CD4-positive, alpha-beta T cell treated with Interleukin-21 for 1 hour (primary cell): ENCODE measurements around the gene DCLK1.
"Not testable (repeated sequence)": the region's sequence is repeated elsewhere in the genome, so short reads cannot be mapped to it uniquely, and the experiment has no call there.

Experiments used
- DNase-seq: peaks from one replicate; pipeline ENCODE4 v3.0.0-alpha.2; 2020

Gene DCLK1

DNA sequence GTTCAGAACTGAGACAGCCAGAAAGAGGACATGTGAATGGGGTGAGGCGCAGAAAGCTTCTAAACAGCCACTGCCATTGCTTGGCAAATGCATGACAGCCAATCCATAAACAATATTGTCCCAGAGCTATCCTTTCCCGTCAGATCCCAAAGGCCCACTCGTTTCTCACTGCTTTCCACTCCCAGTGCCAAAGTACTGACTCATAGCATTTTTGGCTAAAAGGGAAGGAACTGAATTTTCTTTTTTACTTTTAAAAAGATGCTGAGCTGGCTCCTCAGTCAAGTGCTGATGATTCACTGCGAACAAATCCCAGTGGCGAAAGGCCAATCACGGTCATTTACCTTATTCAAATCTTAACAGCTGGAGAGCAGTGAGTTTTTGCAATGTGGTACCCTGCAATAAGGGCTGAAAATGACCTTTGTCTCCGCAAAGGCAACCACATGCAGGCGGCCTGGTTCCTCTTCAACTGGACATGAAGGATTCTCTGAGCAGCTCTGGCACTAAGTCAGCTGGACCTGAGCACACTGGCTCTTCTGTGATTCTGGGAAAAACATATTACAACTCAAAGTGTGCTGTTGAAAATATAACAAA, 151.7 kb downstream of the DCLK1 start:
- no peak for DNase-seq

DNA sequence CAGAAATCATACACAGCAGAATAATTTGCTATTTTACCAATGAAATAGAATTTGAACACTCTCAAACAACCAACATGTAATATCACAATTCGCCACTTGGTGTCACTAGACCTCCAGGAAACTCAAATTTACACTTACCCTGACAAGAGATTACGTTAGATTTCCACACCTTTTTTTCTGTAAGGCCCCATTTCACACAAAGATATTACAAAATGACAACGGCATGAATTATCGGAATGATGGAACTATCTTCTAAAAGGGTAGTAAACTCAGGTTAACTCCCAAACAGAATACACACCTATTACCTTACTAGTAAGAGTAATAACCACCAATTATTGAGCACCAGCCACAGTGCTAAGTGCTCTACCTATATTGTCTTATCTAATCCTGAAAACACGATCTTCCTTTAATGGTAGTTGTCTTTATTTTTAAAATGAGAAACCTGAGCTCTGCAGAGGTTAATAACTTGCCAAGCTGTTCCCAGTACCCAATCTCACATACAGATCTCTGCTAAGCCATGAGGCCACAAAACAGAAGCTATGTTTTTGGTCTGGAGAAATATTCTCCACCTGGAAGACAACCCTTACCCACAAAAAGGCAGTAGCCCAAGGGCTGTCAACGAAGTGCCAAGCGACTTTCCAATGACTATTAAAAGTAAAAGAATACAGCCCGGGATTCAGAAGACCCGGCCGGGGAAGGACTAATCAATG, 152.4 kb downstream of the DCLK1 start:
- DNase-seq = peak; percentile 15

DNA sequence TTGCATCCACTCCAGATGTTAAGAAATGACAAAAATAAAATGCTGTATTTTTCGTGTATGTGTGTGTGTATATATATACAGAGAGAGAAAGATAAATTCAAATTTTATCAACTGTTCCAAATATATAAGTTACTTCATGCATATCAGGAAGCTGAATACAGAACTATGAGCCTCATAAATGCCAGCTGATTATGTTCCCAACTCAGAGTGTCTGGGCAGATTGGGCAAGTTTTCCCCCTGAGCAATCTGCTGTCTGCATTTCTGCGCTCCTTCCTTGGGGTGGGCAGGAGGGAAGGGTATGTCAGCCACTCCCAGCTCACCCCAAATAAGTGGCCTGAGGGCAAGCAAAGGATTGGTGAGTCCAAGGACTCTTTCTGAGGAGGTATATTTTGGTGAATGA, 154.1 kb downstream of the DCLK1 start:
- DNase-seq = no peak

DNA sequence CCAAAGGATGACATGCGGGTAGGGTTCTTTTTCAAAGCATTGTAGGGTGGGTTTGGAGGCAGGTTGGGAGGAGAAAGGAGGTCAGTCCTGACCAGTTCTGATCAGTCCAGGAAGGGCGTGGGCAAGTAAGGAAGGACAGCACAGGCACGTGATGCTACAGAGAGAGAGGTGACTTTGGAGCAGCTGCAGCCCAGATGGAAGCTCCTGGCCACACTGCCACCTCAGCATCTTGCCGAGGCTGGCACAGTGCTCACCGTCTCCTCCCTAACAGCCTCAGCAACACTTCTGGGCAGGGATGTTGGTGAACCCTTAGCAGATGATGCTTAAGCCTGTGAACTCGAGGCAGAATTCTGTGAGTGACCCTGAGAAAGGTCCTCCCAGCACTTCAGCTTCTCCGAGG, 155.1 kb downstream of the DCLK1 start:
- no peak for DNase-seq

DNA sequence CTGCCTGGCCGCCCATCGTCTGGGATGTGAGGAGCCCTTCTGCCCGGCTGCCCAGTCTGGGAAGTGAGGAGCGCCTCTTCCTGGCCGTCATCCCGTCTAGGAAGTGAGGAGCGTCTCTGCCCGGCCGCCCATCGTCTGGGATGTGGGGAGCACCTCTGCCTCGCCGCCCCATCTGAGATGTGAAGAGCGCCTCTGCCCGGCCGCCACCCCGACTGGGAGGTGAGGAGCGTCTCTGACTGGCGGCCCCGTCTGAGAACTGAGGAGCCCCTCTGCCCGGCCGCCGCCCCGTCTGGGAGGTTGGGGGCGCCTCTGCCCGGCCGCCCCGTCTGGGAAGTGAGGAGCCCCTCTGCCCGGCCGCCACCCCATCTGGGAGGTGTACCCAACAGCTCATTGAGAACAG, 164.2 kb downstream of the DCLK1 start:
- DNase-seq = not testable (repeated sequence)

DNA sequence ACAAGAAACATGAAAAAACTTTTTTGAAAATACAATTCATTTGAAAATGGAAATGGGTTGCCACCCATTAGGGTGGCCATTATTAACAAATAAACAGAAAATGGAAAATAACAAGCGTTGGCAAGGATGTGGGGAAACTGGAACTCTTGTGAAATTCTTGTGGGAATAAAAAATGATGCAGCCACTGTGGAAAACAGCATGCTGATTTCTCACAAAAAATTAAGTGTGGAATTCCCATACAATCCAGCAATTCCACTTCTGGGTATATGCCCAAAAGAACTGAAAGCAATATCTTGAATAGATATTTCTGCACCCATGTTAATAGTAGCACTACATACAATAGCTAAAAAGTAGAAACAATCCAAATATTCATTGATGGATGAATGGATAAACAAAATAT, 165.2 kb downstream of the DCLK1 start:
- no peak for DNase-seq

DNA sequence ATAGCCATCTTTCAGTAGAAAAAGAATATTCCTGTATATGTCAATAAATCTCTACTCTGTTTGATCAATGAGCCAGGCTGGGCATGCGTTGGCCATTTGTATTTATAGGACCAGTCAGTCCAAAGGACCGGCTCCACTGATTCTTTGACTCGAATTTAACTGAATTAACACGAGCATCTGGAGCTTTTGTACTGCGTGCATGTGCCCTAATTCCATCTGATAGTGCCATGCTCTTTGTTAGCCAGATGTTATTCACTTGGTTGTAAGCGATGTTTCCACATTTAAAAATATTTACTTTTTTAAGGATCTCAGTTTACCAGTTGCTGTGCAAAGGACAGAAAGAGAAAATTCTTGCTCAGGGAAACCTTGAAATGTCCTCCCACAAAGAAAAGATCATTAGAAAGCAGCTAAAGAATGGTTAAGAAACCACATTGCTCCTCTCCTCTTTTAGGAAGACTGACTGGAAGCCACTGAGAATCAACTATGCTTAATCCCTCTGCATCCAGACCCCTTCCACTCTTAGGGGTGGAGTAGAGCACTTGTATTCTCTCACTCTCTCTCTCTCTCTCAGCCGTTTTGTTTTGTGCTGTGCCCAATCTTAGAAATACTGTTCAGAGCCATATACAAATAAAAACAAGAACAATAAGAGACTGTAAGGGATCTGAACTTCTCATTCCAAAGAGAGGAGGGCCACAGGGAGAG, 165.8 kb downstream of the DCLK1 start:
- no peak for DNase-seq

DNA sequence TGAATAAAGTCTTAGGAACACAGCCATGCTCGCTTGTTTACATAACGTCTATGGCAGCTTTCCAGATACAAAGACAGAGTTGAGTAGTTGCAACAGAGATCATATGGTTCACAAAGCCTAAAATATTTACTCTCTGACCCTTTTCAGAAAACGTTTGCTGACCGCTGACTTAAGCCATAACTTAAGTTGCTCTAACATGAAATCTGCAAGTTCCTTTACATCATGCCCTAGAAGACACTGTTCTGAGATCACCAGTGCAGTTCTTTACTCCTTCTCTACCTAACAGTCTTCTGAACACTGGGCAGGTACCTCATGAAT, 166.4 kb downstream of the DCLK1 start:
- no peak for DNase-seq

DNA sequence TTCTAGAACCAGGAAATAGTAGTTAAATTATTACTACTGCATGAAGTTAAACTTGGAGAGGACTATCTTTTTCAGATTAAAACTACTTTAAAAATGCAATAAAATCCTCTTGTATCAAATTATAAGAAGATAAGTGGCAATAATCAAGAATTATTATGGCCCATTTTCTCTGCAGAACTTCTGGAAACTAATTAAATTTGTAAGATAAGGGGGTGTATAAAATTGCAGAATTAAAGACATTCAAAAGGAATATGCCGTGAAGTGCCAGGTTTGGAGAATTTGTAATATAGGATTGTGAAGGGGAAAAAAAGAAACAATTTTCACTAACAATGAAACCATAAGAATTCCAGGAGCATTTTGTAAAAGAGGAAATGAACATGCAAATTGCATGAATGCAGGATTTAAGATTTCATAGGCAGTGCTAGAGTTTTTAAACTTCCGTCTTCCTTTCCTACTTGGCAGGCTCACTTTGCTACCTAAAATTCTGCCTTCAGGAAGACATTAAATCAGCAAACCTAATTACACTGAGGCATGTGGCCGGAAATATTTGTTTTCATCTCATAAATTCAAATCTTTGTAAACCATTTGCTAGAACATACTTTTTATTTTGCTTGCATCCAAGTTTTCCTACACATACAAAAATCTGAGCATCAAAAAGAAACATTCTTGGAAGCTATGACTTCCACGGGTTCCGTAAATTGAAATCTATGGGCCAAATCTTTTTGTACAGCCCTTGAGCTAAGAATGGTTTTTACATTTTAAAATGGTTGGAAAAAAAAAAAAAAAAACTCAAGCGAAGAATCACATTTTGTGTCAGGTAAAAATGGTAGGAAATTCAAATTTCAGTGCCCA, 166.9 kb downstream of the DCLK1 start:
- DNase-seq = no peak

DNA sequence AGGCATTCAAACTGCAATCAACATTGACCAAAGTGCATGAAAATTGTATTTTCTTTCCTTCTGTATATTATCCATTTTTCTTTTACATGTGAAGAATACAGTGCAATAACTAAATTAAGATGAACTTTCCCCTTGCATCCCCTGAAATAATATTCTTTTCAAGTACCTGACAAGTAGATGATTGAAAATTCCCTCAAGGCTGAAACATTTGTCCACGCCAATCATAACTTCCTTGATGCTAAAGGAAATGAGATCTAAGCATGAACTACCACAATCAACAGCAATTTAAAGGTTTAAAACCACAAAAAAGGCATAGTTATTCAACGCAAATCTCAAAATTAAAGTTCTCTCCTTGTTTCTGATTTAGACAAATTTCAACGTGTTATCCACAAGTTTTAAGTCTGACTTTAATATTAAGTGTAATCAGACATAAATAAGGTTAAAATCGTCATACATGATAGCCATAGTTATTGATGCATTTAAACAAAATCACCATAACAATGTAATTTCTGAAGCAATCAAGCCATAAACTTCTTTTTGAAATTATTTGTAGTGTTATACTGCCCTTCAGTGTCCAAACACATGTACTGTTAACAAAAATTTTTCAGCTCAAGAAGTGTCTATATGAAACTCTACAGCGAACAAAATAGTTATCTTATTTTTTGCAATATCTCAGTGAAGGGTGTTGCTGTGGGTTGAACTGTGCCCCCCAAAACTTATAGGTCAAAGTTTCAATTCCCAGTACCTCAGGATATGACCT, 169.5 kb downstream of the DCLK1 start:
- no peak for DNase-seq

DNA sequence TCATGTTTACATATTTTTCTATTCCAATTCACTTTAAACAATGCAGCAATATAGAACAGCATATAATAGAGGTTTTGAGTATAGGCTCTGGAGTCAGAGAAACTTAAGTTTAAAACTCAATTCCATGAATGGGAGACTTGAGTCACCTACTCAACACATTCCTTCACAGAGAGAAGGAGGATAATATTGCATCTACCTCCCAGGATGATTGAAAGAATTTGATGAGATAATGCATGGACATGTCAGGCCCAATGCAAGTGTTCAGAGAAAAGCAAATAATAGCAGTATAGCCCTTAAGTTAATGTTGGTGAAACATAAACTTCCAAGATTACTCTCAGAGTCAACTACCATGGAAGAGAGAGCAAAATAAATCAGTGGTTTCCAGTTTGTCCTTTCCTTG, 170.2 kb downstream of the DCLK1 start:
- DNase-seq = no peak

DNA sequence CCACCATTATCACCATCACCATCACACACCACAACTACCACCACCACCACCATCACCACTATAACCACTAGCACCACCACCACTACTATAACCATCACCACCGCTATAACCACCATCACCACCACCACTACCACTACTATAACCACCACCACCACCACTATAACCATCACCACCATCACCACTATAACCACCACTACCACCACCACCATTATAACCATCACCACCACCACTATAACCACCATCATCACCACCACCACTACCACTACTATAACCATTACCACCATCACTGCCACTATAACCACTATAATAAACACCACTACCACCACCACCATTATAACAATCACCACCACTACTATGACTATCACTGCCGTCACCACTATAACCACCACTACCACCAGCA, 173.2 kb downstream of the DCLK1 start:
- no peak for DNase-seq

DNA sequence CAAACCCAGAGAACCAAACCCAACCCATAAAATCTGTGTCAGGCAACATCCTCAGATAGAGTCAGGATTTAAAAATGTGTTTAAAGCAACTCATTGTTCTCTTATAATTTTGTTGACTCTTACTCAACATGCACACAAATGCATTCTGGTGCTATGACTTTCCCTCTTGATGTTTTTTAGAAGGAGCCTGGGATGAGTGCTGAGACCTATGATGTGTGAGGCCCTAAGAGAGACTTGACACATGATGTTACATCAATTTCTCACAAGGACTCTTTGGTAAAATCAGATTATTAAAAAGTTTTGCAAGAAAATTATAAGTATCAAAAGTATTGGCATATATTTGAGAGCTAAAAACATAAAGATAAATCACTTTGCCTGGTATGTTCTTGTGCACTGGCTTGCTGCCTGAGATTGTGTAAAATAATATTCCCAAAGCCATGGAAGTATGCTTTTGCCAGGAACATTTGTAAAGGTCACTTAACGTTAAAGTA, 173.9 kb downstream of the DCLK1 start:
- DNase-seq = no peak

DNA sequence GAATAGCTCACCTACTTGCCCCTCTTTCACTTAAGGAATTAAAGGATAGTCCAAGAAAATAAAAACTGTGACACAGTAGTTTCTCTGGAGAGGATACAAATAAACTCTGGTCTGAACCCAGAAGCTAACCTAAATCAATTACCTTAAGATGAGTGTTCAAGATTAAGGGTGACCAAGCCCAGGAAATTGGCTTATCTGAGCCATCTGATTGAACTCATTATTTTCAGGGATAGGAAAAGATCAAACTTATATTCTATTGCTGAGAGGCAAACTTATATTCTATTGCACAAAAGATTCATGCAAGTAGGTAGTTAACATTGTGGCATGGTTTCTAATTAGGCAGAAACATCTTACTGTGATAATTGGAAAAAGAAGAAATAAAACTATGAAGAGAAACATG, 175.1 kb downstream of the DCLK1 start:
- no peak for DNase-seq

DNA sequence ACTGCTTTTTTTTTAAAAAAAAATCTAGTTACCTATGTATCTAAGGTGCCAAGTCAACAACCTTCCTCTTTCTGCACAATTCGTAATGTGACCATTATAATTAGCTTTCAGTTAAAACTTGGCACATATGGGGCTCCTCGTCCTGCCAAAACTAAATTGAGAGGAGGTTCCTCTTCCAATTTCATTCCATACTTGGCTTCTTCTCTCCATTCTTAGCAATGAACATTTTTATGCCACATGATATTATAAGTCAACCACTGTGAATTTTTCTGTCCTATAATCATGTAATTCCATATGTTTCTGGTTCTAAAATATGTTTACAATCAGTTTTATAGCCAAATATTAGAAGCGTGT, 177.0 kb downstream of the DCLK1 start:
- DNase-seq = no peak

DNA sequence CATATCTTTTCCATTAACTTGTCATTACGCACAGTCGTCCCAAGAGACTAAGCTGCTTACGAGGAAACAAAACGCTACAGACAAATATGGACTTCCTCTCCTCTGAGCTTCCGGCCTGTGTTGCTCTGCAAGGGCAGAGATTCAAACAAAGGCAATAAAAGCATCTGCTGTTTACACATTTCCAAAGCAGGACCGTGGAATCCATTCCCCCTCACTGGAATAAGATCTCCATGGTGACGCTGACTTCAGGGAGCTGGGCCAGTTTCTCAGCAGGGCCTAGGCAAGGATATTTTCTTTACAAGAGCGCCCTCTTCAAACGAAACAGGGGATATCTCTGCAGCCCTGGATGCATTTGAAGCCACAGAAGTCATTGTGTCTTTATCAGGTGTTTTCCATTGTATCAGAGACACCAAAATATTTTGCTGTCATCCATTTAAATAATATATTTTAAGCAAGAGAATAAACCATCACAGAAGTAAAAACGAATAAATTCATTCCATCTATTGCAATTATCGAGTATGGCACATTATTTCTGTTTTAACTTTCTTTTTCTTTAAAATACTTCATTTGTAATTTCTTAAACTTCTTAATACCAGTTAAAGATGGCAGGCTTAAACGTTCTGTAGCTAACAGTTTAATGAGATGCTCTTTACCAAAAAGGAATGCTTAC, 177.5 kb downstream of the DCLK1 start:
- DNase-seq = no peak

DNA sequence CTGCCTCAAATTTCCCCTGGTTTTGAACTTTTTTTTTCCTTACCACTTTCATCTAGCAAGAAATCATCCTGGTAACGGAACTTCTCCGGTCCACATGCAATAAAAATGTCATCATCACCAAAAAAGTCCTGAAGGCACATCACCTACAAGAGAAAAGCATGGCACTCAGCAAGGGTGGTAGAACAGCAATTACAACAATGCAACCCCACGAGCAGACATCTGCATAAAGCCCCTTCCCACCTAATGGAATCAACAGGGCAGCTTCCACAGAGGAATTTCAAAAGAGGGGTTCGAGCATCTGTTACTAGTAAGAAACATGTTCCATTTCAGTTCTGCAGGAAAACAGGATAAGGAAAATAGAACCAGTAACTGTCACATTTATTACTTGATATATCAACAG, 183.9 kb downstream of the DCLK1 start:
- DNase-seq = no peak

DNA sequence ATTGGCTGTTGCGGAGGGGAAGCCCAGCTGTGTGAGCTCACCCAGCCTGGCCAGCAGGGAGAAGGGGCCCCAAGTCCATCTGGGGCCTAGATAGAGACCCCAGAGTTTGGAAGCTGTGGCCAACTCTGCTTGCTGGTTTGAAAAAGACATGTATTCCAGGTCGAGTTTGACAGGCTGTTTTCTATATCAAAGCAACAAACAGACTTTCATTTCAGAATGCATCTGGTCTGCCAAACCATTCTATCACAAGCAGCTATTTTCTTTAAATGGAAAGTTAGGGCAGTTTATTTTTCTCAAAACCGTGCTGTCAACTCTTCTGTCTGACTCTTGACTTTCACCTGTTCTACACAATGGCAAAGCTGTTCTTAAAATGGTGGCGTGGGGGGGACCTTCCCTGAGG, 185.8 kb downstream of the DCLK1 start:
- no peak for DNase-seq

DNA sequence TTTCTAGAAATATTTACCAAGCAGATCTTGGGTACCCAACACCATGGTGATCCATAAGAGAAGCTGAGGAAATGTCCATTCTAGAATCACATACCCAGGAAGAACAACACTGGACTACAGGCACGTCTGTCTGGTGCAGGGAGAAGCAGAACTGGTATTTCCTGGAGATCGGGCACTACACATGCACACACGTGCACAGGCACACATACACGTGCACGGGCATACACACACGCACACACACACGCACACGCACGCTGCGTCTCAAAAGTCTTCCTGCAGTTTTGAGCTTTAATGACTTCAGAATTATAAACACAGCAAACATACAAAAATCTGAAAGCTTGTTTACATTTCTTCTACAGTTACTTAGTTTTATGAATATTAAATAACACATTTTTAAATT, 189.8 kb downstream of the DCLK1 start:
- DNase-seq = no peak

DNA sequence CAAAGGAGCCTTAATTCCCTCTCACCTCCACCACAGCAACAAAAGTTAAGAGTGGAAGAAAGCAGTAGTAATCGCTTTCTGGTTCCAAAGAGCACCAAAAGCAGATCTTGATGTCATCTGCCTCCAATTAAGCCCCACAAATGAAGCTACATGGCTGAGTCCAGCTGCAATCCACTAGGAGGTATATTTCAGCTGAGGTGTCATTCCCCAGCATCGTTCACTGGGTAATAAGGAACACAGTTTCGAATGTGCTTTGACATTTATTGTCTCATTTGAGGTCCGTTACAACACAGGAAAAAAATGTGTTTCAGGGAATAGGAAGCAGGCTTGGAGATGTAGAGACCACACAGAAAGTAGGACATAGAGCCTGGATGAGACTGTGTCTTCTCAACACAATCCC, 190.4 kb downstream of the DCLK1 start:
- no peak for DNase-seq

DNA sequence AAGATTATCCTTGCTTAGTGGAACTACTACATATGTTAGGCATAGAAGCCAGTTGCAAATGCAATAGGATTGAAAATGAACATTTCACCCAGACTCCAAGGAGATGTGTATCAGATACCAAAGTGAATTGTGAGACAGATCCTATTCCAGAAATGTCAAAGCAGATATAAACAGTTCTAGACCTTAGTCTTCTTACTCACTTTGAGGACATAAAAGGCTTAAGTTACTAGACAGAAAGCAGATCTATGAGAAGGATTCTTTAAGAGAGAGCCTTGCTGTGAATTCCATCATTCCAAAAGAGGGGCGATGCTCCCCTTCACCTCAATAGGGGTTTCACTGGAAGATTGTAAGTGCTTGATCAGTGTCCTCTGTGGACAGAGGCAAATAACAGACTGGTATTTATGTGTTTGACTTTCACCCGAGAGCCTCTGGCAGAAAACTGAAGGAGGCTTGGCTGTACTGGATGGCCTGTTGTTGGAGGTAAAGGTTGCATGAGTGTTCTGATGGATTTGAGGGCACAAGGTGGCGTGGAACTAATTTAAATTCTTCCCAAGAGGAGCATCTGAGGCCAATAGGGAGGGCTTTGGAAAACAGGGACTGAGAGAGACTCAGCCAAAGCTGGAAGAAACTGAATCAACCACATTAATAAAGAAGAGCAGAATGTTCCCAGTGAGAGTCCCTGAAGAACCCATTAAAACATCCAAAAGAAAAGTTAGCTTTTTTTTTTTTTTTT, 194.8 kb downstream of the DCLK1 start:
- DNase-seq = no peak
